ENCODE data around the gene ASCC1. TPM values are rescaled to one million over a fixed set of nuclear protein-coding genes. Genes with fewer than 3 reads are reported as not detected.
"Not testable (repeated sequence)": the region's sequence is repeated elsewhere in the genome, so short reads cannot be mapped to it uniquely, and the experiment has no call there.

The ASCC1 gene
- total and polyA plus RNA-seq, 2 donors (not counting 1 experiment from before 2014, with no cell fraction given): 17.9 to 28.1 TPM

GRCh38 chr10:72250666-72251065 is 34.6 kb upstream of the ASCC1 start:
- intact Hi-C loops (cut with micrococcal nuclease): no loop called here
- 86% methylated on average over 1 of the region's 1 CpG for WGBS (ENCODE audit: insufficient coverage)
- POLR2A ChIA-PET: interaction anchor here (0.7 kb wide), 2 partner anchors 27 to 1734 kb away, joined by 3 to 5 read pairs; no protein-coding TSS in a partner anchor
- DNase-seq (no peak), ATAC-seq (ENCODE audit: low read depth) (no peak)
- Histone ChIP-seq H4K20me1 (ENCODE audit: control insufficient read depth, insufficient read depth, low read length, poor library complexity, severe bottlenecking) (no peaks in the 10 kb centered on the region), H3K27me3 (replicated peaks in 1 of 4; ENCODE audit: control extremely low read depth in 1 of 4, control insufficient read depth in 3 of 4, insufficient read depth in 4 of 4, low read length in 3 of 4) (no peaks in the 10 kb centered on the region), H3K9me3 (ENCODE audit: control extremely low read depth in 1 of 3, control insufficient read depth in 2 of 3, insufficient read depth in 1 of 3, low read length in 2 of 3) (peaks cover 0 to 3% (median 0%) of the 10 kb centered on the region in 3 donors), H3K4me3 (ENCODE audit: control extremely low read depth in 1 of 5, extremely low read depth in 1 of 5, insufficient read depth in 1 of 5, low read depth in 2 of 5, low read length in 4 of 5) (no peak overlapping the region), H3K4me2 (replicated peaks; ENCODE audit: low read depth, low read length, poor library complexity, severe bottlenecking) (peak overlapping the region; percentile 32), H3K27ac (ENCODE audit: low read length in 2 of 2) (peak overlapping the region in 1 of 2 donors; percentile 9), H3K9ac (ENCODE audit: low read length) (no peak overlapping the region), H3K79me2 (ENCODE audit: control insufficient read depth, insufficient read depth, low read length) (peaks cover 5% of the 10 kb centered on the region), H3K36me3 (replicated peaks in 1 of 2; ENCODE audit: control extremely low read depth in 1 of 2, control insufficient read depth in 1 of 2, extremely low read depth in 1 of 2, insufficient read depth in 2 of 2, low read length in 1 of 2) (no peaks in the 10 kb centered on the region), H2AFZ (ENCODE audit: insufficient read depth, low read depth, low read length, poor library complexity, severe bottlenecking) (no peak overlapping the region), H3K4me1 (ENCODE audit: control insufficient read depth in 2 of 2, insufficient read depth in 2 of 2, low read length in 2 of 2) (peaks cover 78 to 84% of the 10 kb centered on the region in 2 donors)
- Mint-ChIP-seq H3K9me3 (ENCODE audit: insufficient read depth) (no peaks in the 10 kb centered on the region), H3K27ac (peak overlapping the region; percentile 72), H3K4me1 (peaks cover 74% of the 10 kb centered on the region), H3K4me3 (peak overlapping the region; percentile 64), H3K27me3 (no peaks in the 10 kb centered on the region)
- CTCF ChIA-PET: interaction anchor here (1.1 kb wide), 1 partner anchor 21 kb away, joined by 3 read pairs; no protein-coding TSS in a partner anchor
- TF ChIP-seq EZH2 (IDR thresholded peaks at IDR 0.05; ENCODE audit: borderline replicate concordance, insufficient read depth, low read depth, low read length, poor library complexity, severe bottlenecking): no peak
- TF ChIP-seq, protein P1, sequence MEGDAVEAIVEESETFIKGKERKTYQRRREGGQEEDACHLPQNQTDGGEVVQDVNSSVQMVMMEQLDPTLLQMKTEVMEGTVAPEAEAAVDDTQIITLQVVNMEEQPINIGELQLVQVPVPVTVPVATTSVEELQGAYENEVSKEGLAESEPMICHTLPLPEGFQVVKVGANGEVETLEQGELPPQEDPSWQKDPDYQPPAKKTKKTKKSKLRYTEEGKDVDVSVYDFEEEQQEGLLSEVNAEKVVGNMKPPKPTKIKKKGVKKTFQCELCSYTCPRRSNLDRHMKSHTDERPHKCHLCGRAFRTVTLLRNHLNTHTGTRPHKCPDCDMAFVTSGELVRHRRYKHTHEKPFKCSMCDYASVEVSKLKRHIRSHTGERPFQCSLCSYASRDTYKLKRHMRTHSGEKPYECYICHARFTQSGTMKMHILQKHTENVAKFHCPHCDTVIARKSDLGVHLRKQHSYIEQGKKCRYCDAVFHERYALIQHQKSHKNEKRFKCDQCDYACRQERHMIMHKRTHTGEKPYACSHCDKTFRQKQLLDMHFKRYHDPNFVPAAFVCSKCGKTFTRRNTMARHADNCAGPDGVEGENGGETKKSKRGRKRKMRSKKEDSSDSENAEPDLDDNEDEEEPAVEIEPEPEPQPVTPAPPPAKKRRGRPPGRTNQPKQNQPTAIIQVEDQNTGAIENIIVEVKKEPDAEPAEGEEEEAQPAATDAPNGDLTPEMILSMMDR (IDR thresholded peaks at IDR 0.05): no peak

DNA sequence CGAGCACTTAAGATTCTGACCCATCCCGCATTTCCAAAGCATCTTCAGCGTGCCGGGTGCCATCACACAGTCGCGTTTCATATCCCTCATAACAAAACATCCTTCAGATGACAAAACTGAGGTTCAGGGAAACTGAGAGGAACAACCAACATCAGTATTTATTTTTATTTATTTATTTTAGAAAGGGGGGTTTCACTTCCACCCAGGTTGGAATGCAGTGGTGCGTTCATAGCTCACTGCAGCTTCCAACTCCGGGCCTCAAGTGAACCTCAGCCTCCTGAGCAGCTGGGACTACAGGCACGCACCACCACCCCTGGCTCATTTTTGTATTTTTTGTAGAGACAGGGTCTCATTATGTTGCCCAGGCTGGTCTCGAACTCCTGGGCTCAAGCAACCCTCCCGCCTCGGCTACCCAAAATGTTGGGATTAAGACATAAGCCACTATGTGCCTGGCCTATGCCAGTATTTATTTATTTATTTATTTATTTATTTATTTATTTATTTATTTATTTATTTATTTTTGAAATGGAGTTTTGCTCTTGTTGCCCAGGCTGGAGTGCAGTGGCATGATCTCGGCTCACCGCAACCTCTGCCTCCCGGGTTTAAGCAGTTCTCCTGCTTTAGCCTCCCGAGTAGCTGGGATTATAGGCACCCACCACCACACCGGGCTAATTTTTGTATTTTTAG is 33.2 kb upstream of the ASCC1 start:
- H3K36me3 ChIP-seq (replicated peaks in 1 of 2; ENCODE audit: control extremely low read depth in 1 of 2, control insufficient read depth in 1 of 2, extremely low read depth in 1 of 2, insufficient read depth in 2 of 2, low read length in 1 of 2); H3K27me3 Mint-ChIP-seq; H3K27me3 ChIP-seq (replicated peaks in 1 of 4; ENCODE audit: control extremely low read depth in 1 of 4, control insufficient read depth in 3 of 4, insufficient read depth in 4 of 4, low read length in 3 of 4); H4K20me1 ChIP-seq (ENCODE audit: control insufficient read depth, insufficient read depth, low read length, poor library complexity, severe bottlenecking); DNase-seq; intact Hi-C loops (cut with micrococcal nuclease); H3K9me3 Mint-ChIP-seq (ENCODE audit: insufficient read depth); H3K79me2 ChIP-seq (ENCODE audit: control insufficient read depth, insufficient read depth, low read length); H3K9me3 ChIP-seq (ENCODE audit: control extremely low read depth in 1 of 3, control insufficient read depth in 2 of 3, insufficient read depth in 1 of 3, low read length in 2 of 3): not testable (repeated sequence)
- POLR2A ChIA-PET: interaction anchor here (0.6 to 5.6 kb wide), 5 partner anchors 20 to 162 kb away, joined by 3 to 29 read pairs (median 7); no protein-coding TSS in a partner anchor
- CTCF ChIA-PET: interaction anchor here (0.6 to 2.2 kb wide), 4 partner anchors 48 to 94 kb away, joined by 3 to 6 read pairs (median 4); no protein-coding TSS in a partner anchor
- H2AFZ ChIP-seq (ENCODE audit: insufficient read depth, low read depth, low read length, poor library complexity, severe bottlenecking): peak overlapping the region; percentile 50
- Mint-ChIP-seq H3K27ac (peak overlapping the region; percentile 98), H3K4me1 (peaks cover 75% of the 10 kb centered on the region), H3K4me3 (peak overlapping the region; percentile 91)
- peak overlapping the region; percentile 80 for H3K4me2 ChIP-seq (replicated peaks; ENCODE audit: low read depth, low read length, poor library complexity, severe bottlenecking)
- peak overlapping the region; percentile 40 for H3K9ac ChIP-seq (ENCODE audit: low read length)
- ATAC-seq (ENCODE audit: low read depth): peak; percentile 4
- peak overlapping the region in 4 of 5 experiments; percentile 5 to 49 (median 44) for H3K4me3 ChIP-seq (ENCODE audit: control extremely low read depth in 1 of 5, extremely low read depth in 1 of 5, insufficient read depth in 1 of 5, low read depth in 2 of 5, low read length in 4 of 5)
- WGBS (ENCODE audit: insufficient coverage): 30% methylated on average over 4 of the region's 17 CpGs
- peak overlapping the region; percentile 76 to 81 for H3K27ac ChIP-seq (ENCODE audit: low read length in 2 of 2)
- H3K4me1 ChIP-seq (ENCODE audit: control insufficient read depth in 2 of 2, insufficient read depth in 2 of 2, low read length in 2 of 2): peaks cover 78 to 83% of the 10 kb centered on the region in 2 donors
